Loucy (cell line): ENCODE data around the gene GPR26.

Experiments used
- H2AFZ ChIP-seq: fragments of 200-600 bp; sonication (generic); 2 replicates; pipeline ENCODE4 v1.6.0; 2016; ENCODE audit warnings: antibody characterized with exemption, mild to moderate bottlenecking, low read length, moderate library complexity
- H3F3A ChIP-seq: fragments of 200-600 bp; 2 replicates; pipeline ENCODE4 v1.6.0; 2016; ENCODE audit warnings: antibody characterized with exemption, low read depth, mild to moderate bottlenecking
- H3K27me3 ChIP-seq: fragments of 200-600 bp; sonication (generic); 2 replicates; pipeline ENCODE4 v1.6.1; 2014; ENCODE audit warnings: low read length, mild to moderate bottlenecking; ENCODE audit not compliant: insufficient read depth, poor library complexity, severe bottlenecking
- H3K36me3 ChIP-seq: fragments of 200-600 bp; sonication (generic); 2 replicates; pipeline ENCODE4 v1.6.1; 2016; ENCODE audit warnings: low read length; ENCODE audit not compliant: insufficient read depth
- H3K4me1 ChIP-seq: fragments of 200-600 bp; sonication (generic); 2 replicates; pipeline ENCODE4 v1.5.1; 2014; ENCODE audit warnings: low read length, mild to moderate bottlenecking; ENCODE audit not compliant: insufficient read depth, poor library complexity, severe bottlenecking
- H3K4me2 ChIP-seq: fragments of 200-600 bp; sonication (generic); 2 replicates; pipeline ENCODE4 v1.6.0; 2014; ENCODE audit warnings: antibody characterized with exemption, low read length, low read depth, mild to moderate bottlenecking; ENCODE audit not compliant: poor library complexity, severe bottlenecking
- H3K4me3 ChIP-seq: fragments of 200-600 bp; sonication (generic); 2 replicates; pipeline ENCODE4 v1.5.1; 2014; ENCODE audit warnings: low read length, mild to moderate bottlenecking, mixed read lengths; ENCODE audit not compliant: poor library complexity, severe bottlenecking
- H3K79me2 ChIP-seq: fragments of 200-600 bp; sonication (generic); 2 replicates; pipeline ENCODE4 v1.6.1; 2014; ENCODE audit warnings: low read length; ENCODE audit not compliant: insufficient read depth
- H3K9ac ChIP-seq: fragments of 200-600 bp; sonication (generic); 2 replicates; pipeline ENCODE4 v1.6.0; 2014; ENCODE audit warnings: mild to moderate bottlenecking, low read depth, low read length, moderate library complexity; ENCODE audit not compliant: poor library complexity, severe bottlenecking
- H3K9me2 ChIP-seq: fragments of 200-600 bp; sonication (generic); replicated peaks from 2 replicates; pipeline ENCODE4 v1.6.1; 2016; ENCODE audit warnings: low read depth, low read length, mixed read lengths
- H3K9me3 ChIP-seq: fragments of 200-600 bp; sonication (generic); 2 replicates; pipeline ENCODE4 v1.6.1; 2014; ENCODE audit warnings: mild to moderate bottlenecking, antibody characterized with exemption, low read length, low read depth; ENCODE audit not compliant: insufficient read depth
- H4K20me1 ChIP-seq: fragments of 200-600 bp; sonication (generic); 2 replicates; pipeline ENCODE4 v1.6.0; 2014; ENCODE audit warnings: antibody characterized with exemption, low read length, mild to moderate bottlenecking; ENCODE audit not compliant: insufficient read depth, poor library complexity, severe bottlenecking
- EZH2phosphoT487 ChIP-seq: fragments of 200-600 bp; IDR thresholded peaks from 2 replicates; pipeline ENCODE4 v1.6.1; 2018; ENCODE audit warnings: antibody characterized with exemption, mild to moderate bottlenecking, moderate library complexity, borderline replicate concordance
- TF ChIP-seq, protein P1 (sequence below): fragments of 200-600 bp; sonication (generic); conservative IDR thresholded peaks from 2 replicates; pipeline ENCODE4 v1.5.1; 2014; ENCODE audit warnings: mild to moderate bottlenecking, antibody characterized with exemption, low read length

GPR26 gene

DNA sequence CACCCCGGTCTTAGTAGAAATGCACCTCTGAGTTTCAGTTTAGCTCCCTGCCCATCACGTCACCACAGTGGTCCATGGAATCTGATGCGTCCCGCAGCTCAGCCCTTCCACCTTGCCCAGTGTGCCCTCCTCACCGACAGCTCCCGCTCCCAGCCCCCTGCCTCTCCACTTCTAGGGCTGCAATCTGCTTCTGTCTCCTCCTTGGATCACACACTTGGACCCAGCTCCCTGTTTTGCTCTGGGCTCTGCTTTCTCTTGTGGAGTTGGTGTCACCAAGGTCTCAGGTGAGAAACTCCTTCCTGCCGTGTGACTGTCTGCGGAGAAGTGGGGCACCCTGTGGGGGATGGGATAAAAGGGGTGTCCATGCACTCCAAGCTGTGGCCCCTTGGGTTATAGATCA lies 37.9 kb downstream of the GPR26 start:
- no peaks in the 10 kb centered on the region for H3K4me1 ChIP-seq
- no peaks in the 10 kb centered on the region for H3K36me3 ChIP-seq
- no peaks in the 10 kb centered on the region for H3K79me2 ChIP-seq
- H2AFZ ChIP-seq: no peak overlapping the region
- no peak overlapping the region for H3K4me3 ChIP-seq
- no peaks in the 10 kb centered on the region for H4K20me1 ChIP-seq
- H3K9me3 ChIP-seq: no peaks in the 10 kb centered on the region; the same call in 1 of the 2 replicates
- TF ChIP-seq, protein P1, sequence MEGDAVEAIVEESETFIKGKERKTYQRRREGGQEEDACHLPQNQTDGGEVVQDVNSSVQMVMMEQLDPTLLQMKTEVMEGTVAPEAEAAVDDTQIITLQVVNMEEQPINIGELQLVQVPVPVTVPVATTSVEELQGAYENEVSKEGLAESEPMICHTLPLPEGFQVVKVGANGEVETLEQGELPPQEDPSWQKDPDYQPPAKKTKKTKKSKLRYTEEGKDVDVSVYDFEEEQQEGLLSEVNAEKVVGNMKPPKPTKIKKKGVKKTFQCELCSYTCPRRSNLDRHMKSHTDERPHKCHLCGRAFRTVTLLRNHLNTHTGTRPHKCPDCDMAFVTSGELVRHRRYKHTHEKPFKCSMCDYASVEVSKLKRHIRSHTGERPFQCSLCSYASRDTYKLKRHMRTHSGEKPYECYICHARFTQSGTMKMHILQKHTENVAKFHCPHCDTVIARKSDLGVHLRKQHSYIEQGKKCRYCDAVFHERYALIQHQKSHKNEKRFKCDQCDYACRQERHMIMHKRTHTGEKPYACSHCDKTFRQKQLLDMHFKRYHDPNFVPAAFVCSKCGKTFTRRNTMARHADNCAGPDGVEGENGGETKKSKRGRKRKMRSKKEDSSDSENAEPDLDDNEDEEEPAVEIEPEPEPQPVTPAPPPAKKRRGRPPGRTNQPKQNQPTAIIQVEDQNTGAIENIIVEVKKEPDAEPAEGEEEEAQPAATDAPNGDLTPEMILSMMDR: no peak
- no peak for TF ChIP-seq EZH2phosphoT487
- no peaks in the 10 kb centered on the region for H3K9me2 ChIP-seq
- H3F3A ChIP-seq: no peaks in the 10 kb centered on the region
- no peaks in the 10 kb centered on the region for H3K27me3 ChIP-seq
- H3K9ac ChIP-seq: no peak overlapping the region
- no peak overlapping the region for H3K4me2 ChIP-seq

GRCh38 chr10:123704812-123705211 lies 38.7 kb downstream of the GPR26 start:
- H3K4me1 ChIP-seq: no peaks in the 10 kb centered on the region
- H3K27me3 ChIP-seq: no peaks in the 10 kb centered on the region
- H2AFZ ChIP-seq: no peak overlapping the region
- no peak overlapping the region for H3K9ac ChIP-seq
- H4K20me1 ChIP-seq: no peaks in the 10 kb centered on the region
- TF ChIP-seq, protein P1: no peak
- TF ChIP-seq EZH2phosphoT487: no peak
- no peak overlapping the region for H3K4me3 ChIP-seq
- H3K79me2 ChIP-seq: no peaks in the 10 kb centered on the region
- H3F3A ChIP-seq: no peaks in the 10 kb centered on the region
- H3K9me3 ChIP-seq: no peaks in the 10 kb centered on the region; the same call in 1 of the 2 replicates
- no peaks in the 10 kb centered on the region for H3K9me2 ChIP-seq
- H3K4me2 ChIP-seq: no peak overlapping the region
- H3K36me3 ChIP-seq: no peaks in the 10 kb centered on the region

- no peaks in the 10 kb centered on the region for H4K20me1 ChIP-seq
- no peaks in the 10 kb centered on the region for H3K36me3 ChIP-seq
- H3K27me3 ChIP-seq: no peaks in the 10 kb centered on the region
- no peaks in the 10 kb centered on the region for H3K9me2 ChIP-seq
- H2AFZ ChIP-seq: no peak overlapping the region
- H3K4me2 ChIP-seq: no peak overlapping the region
- no peaks in the 10 kb centered on the region for H3K4me1 ChIP-seq
- no peaks in the 10 kb centered on the region for H3K79me2 ChIP-seq
- TF ChIP-seq, protein P1: no peak
- no peak for TF ChIP-seq EZH2phosphoT487
- no peaks in the 10 kb centered on the region for H3F3A ChIP-seq
- peaks cover under 1% of the 10 kb centered on the region; the same call in 1 of the 2 replicates for H3K9me3 ChIP-seq
- H3K4me3 ChIP-seq: no peak overlapping the region
- H3K9ac ChIP-seq: no peak overlapping the region
These were observed 40.1 kb downstream of the GPR26 start for GRCh38 chr10:123706236-123706635.
